ENCODE measurements around the gene TMEM200B.

DNA sequence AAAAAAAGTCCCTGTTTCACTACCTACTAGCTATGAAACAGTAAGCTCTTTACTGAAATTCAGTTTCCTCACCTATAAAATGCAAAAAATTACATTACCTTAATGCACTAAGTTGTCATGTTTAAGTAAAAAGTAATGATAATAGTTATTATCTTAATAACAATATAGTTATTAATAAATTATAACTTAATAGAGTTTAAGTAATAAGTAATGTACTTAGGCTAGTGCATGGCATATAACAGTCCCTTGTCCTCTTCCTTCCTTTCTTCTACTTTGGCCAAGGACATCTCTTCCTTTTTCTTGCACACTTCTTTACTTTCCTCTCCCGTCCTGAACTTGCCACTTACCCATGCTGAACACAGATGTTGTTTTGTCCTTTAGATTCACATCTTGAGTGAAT, 9.0 kb downstream of the TMEM200B start:
- TF ChIP-seq, protein P1, sequence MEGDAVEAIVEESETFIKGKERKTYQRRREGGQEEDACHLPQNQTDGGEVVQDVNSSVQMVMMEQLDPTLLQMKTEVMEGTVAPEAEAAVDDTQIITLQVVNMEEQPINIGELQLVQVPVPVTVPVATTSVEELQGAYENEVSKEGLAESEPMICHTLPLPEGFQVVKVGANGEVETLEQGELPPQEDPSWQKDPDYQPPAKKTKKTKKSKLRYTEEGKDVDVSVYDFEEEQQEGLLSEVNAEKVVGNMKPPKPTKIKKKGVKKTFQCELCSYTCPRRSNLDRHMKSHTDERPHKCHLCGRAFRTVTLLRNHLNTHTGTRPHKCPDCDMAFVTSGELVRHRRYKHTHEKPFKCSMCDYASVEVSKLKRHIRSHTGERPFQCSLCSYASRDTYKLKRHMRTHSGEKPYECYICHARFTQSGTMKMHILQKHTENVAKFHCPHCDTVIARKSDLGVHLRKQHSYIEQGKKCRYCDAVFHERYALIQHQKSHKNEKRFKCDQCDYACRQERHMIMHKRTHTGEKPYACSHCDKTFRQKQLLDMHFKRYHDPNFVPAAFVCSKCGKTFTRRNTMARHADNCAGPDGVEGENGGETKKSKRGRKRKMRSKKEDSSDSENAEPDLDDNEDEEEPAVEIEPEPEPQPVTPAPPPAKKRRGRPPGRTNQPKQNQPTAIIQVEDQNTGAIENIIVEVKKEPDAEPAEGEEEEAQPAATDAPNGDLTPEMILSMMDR (IDR thresholded peaks at IDR 0.05; ENCODE audit: low read depth, low read length) = no peak
- no peak for TF ChIP-seq POLR2A (IDR thresholded peaks at IDR 0.05; ENCODE audit: extremely low read depth, insufficient read length)
- TF ChIP-seq, protein P2, sequence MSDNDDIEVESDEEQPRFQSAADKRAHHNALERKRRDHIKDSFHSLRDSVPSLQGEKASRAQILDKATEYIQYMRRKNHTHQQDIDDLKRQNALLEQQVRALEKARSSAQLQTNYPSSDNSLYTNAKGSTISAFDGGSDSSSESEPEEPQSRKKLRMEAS (IDR thresholded peaks at IDR 0.05; ENCODE audit: low read depth, low read length) = no peak
- no peak for TF ChIP-seq MYC (IDR thresholded peaks at IDR 0.05; ENCODE audit: low read depth, low read length)

Measured in NB4 (cell line).